Measurements from ENCODE around the gene ILKAP.

Gene ILKAP

GRCh38 chr2:238121511-238122286, 81.8 kb downstream of the ILKAP start:
- no peak for DNase-seq

GRCh38 chr2:238120463-238121298, 82.8 kb downstream of the ILKAP start:
- DNase-seq = no peak
